HepG2 (cell line): ENCODE results near the gene C3orf22. TPM values are rescaled to one million over a fixed set of nuclear protein-coding genes. Genes with fewer than 3 reads are reported as not detected.

ENCODE experiments used
- AGO1 ChIP-seq: fragments of 200-400 bp; formaldehyde crosslinking; IDR thresholded peaks from 2 replicates; pipeline ENCODE4 v1.6.1; 2017; ENCODE audit warnings: mild to moderate bottlenecking, low read depth, low read length, moderate library complexity; ENCODE audit not compliant: poor library complexity, severe bottlenecking
- CEBPB ChIP-seq: IDR thresholded peaks from 2 replicates; pipeline ENCODE4 v1.6.1; 2011; ENCODE audit warnings: low read depth, low read length, improper control_type of control experiment, borderline replicate concordance
- GPBP1L1 ChIP-seq: sonication (generic); formaldehyde crosslinking; IDR thresholded peaks from 2 replicates; pipeline ENCODE4 v1.5.0; 2020; ENCODE audit warnings: mild to moderate bottlenecking, missing genetic modification reagents
- JUNB ChIP-seq: sonication (generic); formaldehyde crosslinking; IDR thresholded peaks from 2 replicates; pipeline ENCODE4 v1.8.0; 2022; ENCODE audit warnings: missing genetic modification reagents, mild to moderate bottlenecking, borderline replicate concordance
- MEIS2 ChIP-seq: sonication (generic); formaldehyde crosslinking; IDR thresholded peaks from 2 replicates; pipeline ENCODE4 v1.9.0; 2021; ENCODE audit warnings: mild to moderate bottlenecking, missing genetic modification reagents
- NR3C1 ChIP-seq: sonication (generic); formaldehyde crosslinking; IDR thresholded peaks from 2 replicates; pipeline ENCODE4 v1.4.0; 2020; ENCODE audit warnings: missing genetic modification reagents
- PLRG1 ChIP-seq: fragments of 450-650 bp; conservative IDR thresholded peaks from 2 replicates; pipeline ENCODE4 v1.6.1; 2016
- RCOR2 ChIP-seq: IDR thresholded peaks from 2 replicates; pipeline ENCODE4 v1.6.1; 2016; ENCODE audit warnings: missing biosample characterization, missing genetic modification reagents
- RFX3 ChIP-seq: IDR thresholded peaks from 2 replicates; pipeline ENCODE4 v1.6.1; 2016; ENCODE audit warnings: missing biosample characterization, missing genetic modification reagents
- SNAPC2 ChIP-seq: sonication (generic); formaldehyde crosslinking; IDR thresholded peaks from 2 replicates; pipeline ENCODE4 v1.8.1; 2022; ENCODE audit warnings: mild to moderate bottlenecking, missing genetic modification reagents
- SNAPC4 ChIP-seq: sonication (generic); formaldehyde crosslinking; IDR thresholded peaks from 2 replicates; pipeline ENCODE4 v1.4.0; 2020; ENCODE audit warnings: mild to moderate bottlenecking, missing genetic modification reagents
- TFE3 ChIP-seq: IDR thresholded peaks from 2 replicates; pipeline ENCODE4 v1.6.1; 2016
- ZNF839 ChIP-seq: sonication (generic); formaldehyde crosslinking; IDR thresholded peaks from 2 replicates; pipeline ENCODE4 v1.4.0; 2020; ENCODE audit warnings: missing genetic modification reagents, mild to moderate bottlenecking, borderline replicate concordance
- polyA plus RNA-seq, 8 experiments: library from polyadenylated mRNA; depleted of rRNA in 3 of 8; stranded (reverse) in 7 of 8; unstranded in 1 of 8; fragments of >200 nt; fragmentation: Illumina TruSeq in 4 of 8; extraction: Trizol in 4 of 8; gene quantifications; 2 replicates each; pipeline versions ENCODE4 v1.2.1 to v1.2.3, GENCODE V29; 2011 to 2016; ENCODE audit warnings: low read depth in 4 of 8, missing spikeins in 1 of 8, mixed read lengths in 1 of 8; ENCODE audit not compliant: insufficient read depth in 1 of 8
- total RNA-seq, 5 experiments: library from RNA; depleted of rRNA; stranded (reverse); fragments of >200 nt; fragmentation: Illumina TruSeq; extraction: Trizol; gene quantifications; 2 replicates each; pipeline ENCODE4 v1.2.3, GENCODE V29; 2016; ENCODE audit warnings: low read depth in 1 of 5
- TF ChIP-seq, protein P1 (sequence below): sonication (generic); formaldehyde crosslinking; IDR thresholded peaks from 2 replicates; pipeline ENCODE4 v1.4.0; 2020; ENCODE audit warnings: missing genetic modification reagents

C3orf22 gene
- total and polyA plus RNA-seq, 2 of the 13 experiments (the other 11 are each of a cell fraction or from before 2014, with no cell fraction given) = not detected

- TF ChIP-seq SNAPC4 (CRISPR knock-in tag) (peak; percentile 75; the same call in 1 of the 2 replicates), SNAPC2 (CRISPR knock-in tag) (peak; percentile 52; the same call in 1 of the 2 replicates), ZNF839 (CRISPR knock-in tag) (no peak; the same call in 1 of the 2 replicates), RCOR2 (no peak), PLRG1 (no peak), AGO1 (no peak), MEIS2 (CRISPR knock-in tag) (no peak; the same call in 1 of the 2 replicates), TFE3 (CRISPR knock-in tag) (peak; percentile 55; the same call in 1 of the 2 replicates), CEBPB (no peak), JUNB (CRISPR knock-in tag) (no peak), NR3C1 (no peak), GPBP1L1 (no peak), RFX3 (CRISPR knock-in tag) (no peak)
- TF ChIP-seq, protein P1, sequence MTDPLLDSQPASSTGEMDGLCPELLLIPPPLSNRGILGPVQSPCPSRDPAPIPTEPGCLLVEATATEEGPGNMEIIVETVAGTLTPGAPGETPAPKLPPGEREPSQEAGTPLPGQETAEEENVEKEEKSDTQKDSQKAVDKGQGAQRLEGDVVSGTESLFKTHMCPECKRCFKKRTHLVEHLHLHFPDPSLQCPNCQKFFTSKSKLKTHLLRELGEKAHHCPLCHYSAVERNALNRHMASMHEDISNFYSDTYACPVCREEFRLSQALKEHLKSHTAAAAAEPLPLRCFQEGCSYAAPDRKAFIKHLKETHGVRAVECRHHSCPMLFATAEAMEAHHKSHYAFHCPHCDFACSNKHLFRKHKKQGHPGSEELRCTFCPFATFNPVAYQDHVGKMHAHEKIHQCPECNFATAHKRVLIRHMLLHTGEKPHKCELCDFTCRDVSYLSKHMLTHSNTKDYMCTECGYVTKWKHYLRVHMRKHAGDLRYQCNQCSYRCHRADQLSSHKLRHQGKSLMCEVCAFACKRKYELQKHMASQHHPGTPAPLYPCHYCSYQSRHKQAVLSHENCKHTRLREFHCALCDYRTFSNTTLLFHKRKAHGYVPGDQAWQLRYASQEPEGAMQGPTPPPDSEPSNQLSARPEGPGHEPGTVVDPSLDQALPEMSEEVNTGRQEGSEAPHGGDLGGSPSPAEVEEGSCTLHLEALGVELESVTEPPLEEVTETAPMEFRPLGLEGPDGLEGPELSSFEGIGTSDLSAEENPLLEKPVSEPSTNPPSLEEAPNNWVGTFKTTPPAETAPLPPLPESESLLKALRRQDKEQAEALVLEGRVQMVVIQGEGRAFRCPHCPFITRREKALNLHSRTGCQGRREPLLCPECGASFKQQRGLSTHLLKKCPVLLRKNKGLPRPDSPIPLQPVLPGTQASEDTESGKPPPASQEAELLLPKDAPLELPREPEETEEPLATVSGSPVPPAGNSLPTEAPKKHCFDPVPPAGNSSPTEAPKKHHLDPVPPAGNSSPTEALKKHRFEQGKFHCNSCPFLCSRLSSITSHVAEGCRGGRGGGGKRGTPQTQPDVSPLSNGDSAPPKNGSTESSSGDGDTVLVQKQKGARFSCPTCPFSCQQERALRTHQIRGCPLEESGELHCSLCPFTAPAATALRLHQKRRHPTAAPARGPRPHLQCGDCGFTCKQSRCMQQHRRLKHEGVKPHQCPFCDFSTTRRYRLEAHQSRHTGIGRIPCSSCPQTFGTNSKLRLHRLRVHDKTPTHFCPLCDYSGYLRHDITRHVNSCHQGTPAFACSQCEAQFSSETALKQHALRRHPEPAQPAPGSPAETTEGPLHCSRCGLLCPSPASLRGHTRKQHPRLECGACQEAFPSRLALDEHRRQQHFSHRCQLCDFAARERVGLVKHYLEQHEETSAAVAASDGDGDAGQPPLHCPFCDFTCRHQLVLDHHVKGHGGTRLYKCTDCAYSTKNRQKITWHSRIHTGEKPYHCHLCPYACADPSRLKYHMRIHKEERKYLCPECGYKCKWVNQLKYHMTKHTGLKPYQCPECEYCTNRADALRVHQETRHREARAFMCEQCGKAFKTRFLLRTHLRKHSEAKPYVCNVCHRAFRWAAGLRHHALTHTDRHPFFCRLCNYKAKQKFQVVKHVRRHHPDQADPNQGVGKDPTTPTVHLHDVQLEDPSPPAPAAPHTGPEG (CRISPR knock-in tag) = peak; percentile 78; the same call in 1 of the 2 replicates
Observed at GRCh38 chr3:126523745-126524428, 34.8 kb downstream of the C3orf22 start, which contains the start of gene CHST13 (continued).
